HepG2 (cell line): Measurements from ENCODE around the gene TCOF1. TPM values are rescaled to one million over a fixed set of nuclear protein-coding genes. Genes with fewer than 3 reads are reported as not detected.

Experiments
- ARID5B ChIP-seq: IDR thresholded peaks from 2 replicates; pipeline ENCODE4 v1.4.0; 2020; ENCODE audit warnings: mild to moderate bottlenecking, missing genetic modification reagents
- CEBPZ ChIP-seq: IDR thresholded peaks from 2 replicates; pipeline ENCODE4 v1.6.1; 2012; ENCODE audit warnings: low read length, improper control_type of control experiment
- CHD4 ChIP-seq: fragments of 200-600 bp; sonication (generic); IDR thresholded peaks from 2 replicates; pipeline ENCODE4 v1.7.0; 2017; ENCODE audit warnings: mild to moderate bottlenecking, low read length, borderline replicate concordance
- DBP ChIP-seq: sonication (generic); formaldehyde crosslinking; IDR thresholded peaks from 2 replicates; pipeline ENCODE4 v1.4.0; 2020; ENCODE audit warnings: missing genetic modification reagents; ENCODE audit errors: not compliant biosample characterization
- HBP1 ChIP-seq: IDR thresholded peaks from 2 replicates; pipeline ENCODE4 v1.6.1; 2016; ENCODE audit warnings: low read depth, control low read depth
- JARID2 ChIP-seq: sonication (generic); formaldehyde crosslinking; IDR thresholded peaks from 2 replicates; pipeline ENCODE4 v1.8.1; 2023; ENCODE audit warnings: missing genetic modification reagents, inconsistent platforms; ENCODE audit not compliant: insufficient replicate concordance
- LRRFIP1 ChIP-seq: sonication (generic); formaldehyde crosslinking; conservative IDR thresholded peaks from 2 replicates; pipeline ENCODE4 v1.4.0; 2020; ENCODE audit warnings: missing genetic modification reagents
- TBP ChIP-seq: sonication (generic); formaldehyde crosslinking; IDR thresholded peaks from 2 replicates; pipeline ENCODE4 v1.5.0; 2020; ENCODE audit warnings: missing genetic modification reagents
- TBX2 ChIP-seq: sonication (generic); formaldehyde crosslinking; IDR thresholded peaks from 2 replicates; pipeline ENCODE4 v1.5.0; 2020; ENCODE audit warnings: missing genetic modification reagents, mild to moderate bottlenecking, borderline replicate concordance
- ZBTB7B ChIP-seq: sonication (generic); formaldehyde crosslinking; IDR thresholded peaks from 2 replicates; pipeline ENCODE4 v1.4.0; 2020; ENCODE audit warnings: missing genetic modification reagents
- ZKSCAN8 ChIP-seq: IDR thresholded peaks from 2 replicates; pipeline ENCODE4 v1.6.1; 2016; ENCODE audit warnings: borderline replicate concordance, missing genetic modification reagents, missing compliant biosample characterization
- ZNF101 ChIP-seq: sonication (generic); formaldehyde crosslinking; IDR thresholded peaks from 2 replicates; pipeline ENCODE4 v1.4.0; 2020; ENCODE audit warnings: mild to moderate bottlenecking, low read depth, missing genetic modification reagents, borderline replicate concordance
- ZNF619 ChIP-seq: sonication (generic); formaldehyde crosslinking; IDR thresholded peaks from 2 replicates; pipeline ENCODE4 v1.4.0; 2020; ENCODE audit warnings: mild to moderate bottlenecking, missing genetic modification reagents
- polyA plus RNA-seq, 8 experiments: library from polyadenylated mRNA; depleted of rRNA in 3 of 8; stranded (reverse) in 7 of 8; unstranded in 1 of 8; fragments of >200 nt; fragmentation: Illumina TruSeq in 4 of 8; extraction: Trizol in 4 of 8; gene quantifications; 2 replicates each; pipeline versions ENCODE4 v1.2.1 to v1.2.3, GENCODE V29; 2011 to 2016; ENCODE audit warnings: low read depth in 4 of 8, missing spikeins in 1 of 8, mixed read lengths in 1 of 8; ENCODE audit not compliant: insufficient read depth in 1 of 8
- total RNA-seq, 5 experiments: library from RNA; depleted of rRNA; stranded (reverse); fragments of >200 nt; fragmentation: Illumina TruSeq; extraction: Trizol; gene quantifications; 2 replicates each; pipeline ENCODE4 v1.2.3, GENCODE V29; 2016; ENCODE audit warnings: low read depth in 1 of 5

The TCOF1 gene
- total and polyA plus RNA-seq, 2 of the 13 experiments (the other 11 are each of a cell fraction or from before 2014, with no cell fraction given), result 10.1 to 41.6 TPM

GRCh38 chr5:150357326-150358260 lies at the start of gene TCOF1 (continued):
- TF ChIP-seq LRRFIP1 (CRISPR knock-in tag) (no peak), TBX2 (peak; percentile 13; the same call in 1 of the 2 replicates), ZNF619 (CRISPR knock-in tag) (no peak), ARID5B (CRISPR knock-in tag) (peak; percentile 8; the same call in 1 of the 2 replicates), DBP (CRISPR knock-in tag) (no peak), ZKSCAN8 (CRISPR knock-in tag) (no peak), JARID2 (CRISPR knock-in tag) (no peak), TBP (CRISPR knock-in tag) (no peak), HBP1 (no peak), CEBPZ (no peak), ZBTB7B (peak; percentile 51; the same call in 1 of the 2 replicates), ZNF101 (no peak), CHD4 (no peak)
